Muscle layer of colon (tissue), 2 donors: Measurements from ENCODE around the gene PRXL2B.

Experiments used
- H3K27ac ChIP-seq: one replicate; pipeline ENCODE4 v1.7.0; 2013; ENCODE audit warnings: low read depth, mild to moderate bottlenecking, low read length, moderate library complexity
- H3K27me3 ChIP-seq, 2 donors: one replicate each; pipeline ENCODE4 v1.7.0; 2013; ENCODE audit warnings: low read length in 2 of 2, mild to moderate bottlenecking in 2 of 2; ENCODE audit not compliant: insufficient read depth in 2 of 2, control insufficient read depth in 1 of 2
- H3K36me3 ChIP-seq: one replicate; pipeline ENCODE4 v1.7.0; 2013; ENCODE audit warnings: mild to moderate bottlenecking, low read length; ENCODE audit not compliant: insufficient read depth
- H3K4me1 ChIP-seq: one replicate; pipeline ENCODE4 v1.7.0; 2013; ENCODE audit warnings: mild to moderate bottlenecking, low read length; ENCODE audit not compliant: insufficient read depth
- H3K4me3 ChIP-seq, 2 donors: one replicate each; pipeline ENCODE4 v1.7.0; 2013; ENCODE audit warnings: low read length in 2 of 2, low read depth in 1 of 2, mild to moderate bottlenecking in 1 of 2, moderate library complexity in 1 of 2
- H3K9ac ChIP-seq: one replicate; pipeline ENCODE4 v1.7.0; 2013; ENCODE audit warnings: low read length
- H3K9me3 ChIP-seq: one replicate; pipeline ENCODE4 v1.7.0; 2013; ENCODE audit warnings: mild to moderate bottlenecking, low read length
- donor health status: abdominal sarcoma.
- donor health status: Adenocarcinoma of cecum.

The PRXL2B gene

DNA sequence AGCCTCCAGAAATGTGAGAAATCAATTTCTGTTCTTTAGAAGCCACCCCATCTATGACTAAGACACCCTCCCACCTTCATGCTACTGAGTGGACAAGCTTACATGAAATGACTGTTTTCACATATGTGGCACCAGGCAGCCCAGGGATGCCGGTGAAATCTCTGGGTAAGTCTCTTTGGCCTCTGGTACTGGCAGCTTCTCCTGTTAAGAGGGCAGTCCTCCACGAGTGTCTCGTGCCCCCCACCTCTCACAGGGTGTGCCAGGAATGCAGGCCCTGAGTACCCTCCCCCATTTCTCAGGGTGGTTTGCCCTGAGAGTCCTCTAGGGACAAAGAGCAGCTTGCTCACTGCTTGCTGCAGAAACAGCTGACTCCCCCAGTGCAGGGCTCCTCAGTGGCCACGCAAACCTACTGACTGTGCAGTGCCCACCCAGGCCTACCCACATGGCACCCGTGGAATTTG lies 3.2 kb upstream of the PRXL2B start:
- H3K36me3 ChIP-seq: no peaks in the 10 kb centered on the region
- no peak overlapping the region for H3K4me3 ChIP-seq
- no peak overlapping the region for H3K27ac ChIP-seq
- H3K9me3 ChIP-seq: no peaks in the 10 kb centered on the region
- H3K9ac ChIP-seq: no peak overlapping the region
- peaks cover 27% of the 10 kb centered on the region for H3K4me1 ChIP-seq
- peaks cover 0 to 10% of the 10 kb centered on the region in 2 donors for H3K27me3 ChIP-seq

DNA sequence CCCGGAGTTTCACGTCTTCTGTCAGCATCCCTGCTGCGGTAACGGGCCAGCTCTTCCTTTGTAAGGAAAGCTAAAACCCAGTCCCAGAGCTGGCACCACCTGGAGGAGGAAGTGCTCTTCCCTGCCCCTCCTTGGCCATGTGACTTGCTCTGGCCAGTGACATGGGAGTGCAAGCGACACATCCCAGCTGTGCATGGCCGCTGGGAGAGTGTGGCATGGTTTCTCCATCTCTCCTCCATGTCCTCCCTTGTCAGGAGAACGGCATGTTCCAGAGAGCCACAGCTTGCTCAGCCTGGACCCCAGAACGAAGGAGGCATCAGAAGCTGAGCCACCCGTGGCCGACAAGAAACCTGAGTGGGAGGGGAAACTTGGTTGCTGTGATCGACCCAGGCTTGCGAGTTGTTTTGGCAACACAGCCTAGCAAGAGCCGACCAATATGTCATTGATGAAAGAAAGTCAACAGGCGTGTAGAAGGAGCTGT lies 2.7 kb upstream of the PRXL2B start:
- H3K27me3 ChIP-seq: peaks cover 0 to 10% of the 10 kb centered on the region in 2 donors
- H3K9ac ChIP-seq: no peak overlapping the region
- H3K4me3 ChIP-seq: no peak overlapping the region
- no peaks in the 10 kb centered on the region for H3K9me3 ChIP-seq
- H3K4me1 ChIP-seq: peaks cover 27% of the 10 kb centered on the region
- no peaks in the 10 kb centered on the region for H3K36me3 ChIP-seq
- no peak overlapping the region for H3K27ac ChIP-seq

DNA sequence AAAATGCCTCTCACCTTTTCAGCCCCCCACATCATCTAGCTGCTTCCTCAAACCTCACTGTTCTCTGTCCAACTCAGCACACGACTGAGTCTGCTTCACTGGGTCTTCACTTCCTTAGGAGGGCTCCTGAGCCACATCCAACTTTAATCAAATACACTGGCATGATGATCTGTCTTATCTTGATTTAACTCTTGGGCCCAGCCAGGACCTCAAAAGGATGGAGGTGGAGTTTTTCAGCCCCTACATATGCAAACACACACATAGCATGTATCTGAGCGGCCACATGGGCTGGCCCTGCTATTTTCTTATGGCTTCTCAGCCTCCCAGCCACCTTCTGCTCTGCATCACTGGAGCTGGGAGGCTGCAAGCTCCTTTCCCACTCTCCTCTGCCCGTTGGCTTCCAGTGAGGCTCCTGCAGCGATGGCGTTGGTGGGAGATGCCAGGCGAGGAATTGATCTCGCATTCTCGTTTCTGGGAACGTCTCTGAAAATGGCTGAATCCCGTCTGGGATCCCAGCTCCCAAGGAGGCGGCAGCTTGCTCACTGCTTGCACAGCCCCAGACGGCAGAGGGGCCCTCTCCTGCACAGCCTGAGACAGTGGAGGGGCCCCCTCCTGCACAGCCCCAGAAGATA lies 1.8 kb upstream of the PRXL2B start:
- Histone ChIP-seq H3K36me3 (no peaks in the 10 kb centered on the region), H3K9me3 (no peaks in the 10 kb centered on the region), H3K4me3 (peak overlapping the region; percentile 68 to 80), H3K9ac (peak overlapping the region; percentile 80), H3K27me3 (peaks cover 0 to 5% of the 10 kb centered on the region in 2 donors), H3K4me1 (peaks cover 27% of the 10 kb centered on the region), H3K27ac (peak overlapping the region; percentile 84)

DNA sequence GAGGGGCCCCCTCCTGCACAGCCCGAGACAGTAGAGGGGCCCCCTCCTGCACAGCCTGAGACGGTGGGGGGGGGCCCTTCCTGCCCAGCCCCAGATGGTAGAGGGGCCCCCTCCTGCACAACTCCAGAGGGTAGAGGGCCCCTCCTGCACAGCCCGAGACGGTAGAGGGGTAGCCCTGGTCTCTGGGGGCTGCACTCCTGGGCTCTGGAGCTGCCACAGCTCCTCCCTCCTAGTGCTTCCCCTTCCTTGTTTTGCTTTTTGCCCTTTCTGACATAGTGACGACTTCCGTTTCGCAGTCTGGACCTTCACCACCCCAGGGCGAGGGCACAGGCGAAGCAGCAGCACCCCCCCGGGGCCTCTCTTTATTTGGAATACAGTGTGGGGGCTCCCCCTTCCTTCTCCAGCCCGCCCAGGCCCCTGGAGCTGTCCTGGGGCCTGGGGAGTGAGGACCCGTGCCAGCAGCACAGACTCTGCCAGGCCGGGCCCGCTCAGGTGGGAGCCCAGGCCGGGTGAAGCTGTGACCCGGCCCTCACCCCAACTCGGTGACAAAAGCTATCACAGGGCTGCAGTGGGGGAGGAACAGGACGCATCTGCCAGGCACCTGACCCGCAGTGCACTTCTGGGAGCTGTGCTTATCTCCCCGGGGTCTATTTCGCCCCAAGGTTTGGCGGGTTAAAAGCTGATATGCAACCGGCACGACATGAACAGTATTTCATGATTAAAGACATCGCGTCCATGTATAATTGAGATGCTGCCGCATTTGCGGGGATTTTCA lies 1.1 kb upstream of the PRXL2B start:
- peak overlapping the region; percentile 84 for H3K27ac ChIP-seq
- H3K27me3 ChIP-seq: peaks cover 0 to 4% of the 10 kb centered on the region in 2 donors

DNA sequence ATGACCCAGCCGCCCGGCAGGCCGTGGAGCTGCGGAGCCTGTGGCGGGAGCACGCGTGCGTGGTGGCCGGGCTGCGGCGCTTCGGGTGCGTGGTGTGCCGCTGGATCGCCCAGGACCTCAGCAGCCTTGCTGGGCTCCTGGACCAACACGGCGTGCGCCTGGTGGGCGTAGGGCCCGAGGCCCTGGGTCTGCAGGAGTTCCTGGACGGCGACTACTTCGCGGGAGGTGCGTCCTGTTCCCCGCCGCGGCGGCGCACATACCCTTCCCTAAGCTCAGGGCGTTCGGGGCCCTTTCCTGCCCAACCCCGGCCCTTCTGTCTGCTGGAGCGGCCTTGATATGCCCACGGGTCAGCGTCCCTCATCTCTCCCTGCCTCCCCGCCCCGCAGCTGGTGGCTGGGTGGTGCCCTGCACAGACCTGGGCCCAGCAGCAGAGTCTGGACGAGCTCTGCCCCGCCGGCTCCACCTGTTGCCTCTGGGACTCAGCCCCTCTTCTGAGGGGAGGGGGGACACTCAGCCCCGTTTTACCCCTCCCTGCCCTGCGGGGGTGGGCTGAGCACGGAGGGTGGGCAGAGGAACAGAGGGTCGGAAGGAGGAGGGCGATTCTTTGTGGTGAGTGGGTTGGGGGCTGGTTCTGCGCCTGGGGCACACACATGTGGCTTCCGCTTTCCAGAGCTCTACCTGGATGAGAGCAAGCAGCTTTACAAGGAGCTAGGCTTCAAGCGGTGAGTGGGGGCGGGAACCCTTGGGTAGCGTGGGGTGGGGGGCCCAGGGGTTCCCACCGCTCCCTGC lies 688 bp downstream of the PRXL2B start:
- Histone ChIP-seq H3K4me3 (peak overlapping the region; percentile 64 to 73), H3K4me1 (peaks cover 27% of the 10 kb centered on the region), H3K27ac (peak overlapping the region; percentile 84), H3K9ac (no peak overlapping the region), H3K36me3 (no peaks in the 10 kb centered on the region), H3K9me3 (no peaks in the 10 kb centered on the region), H3K27me3 (no peaks in the 10 kb centered on the region)

More for the DNA sequence above, 1.1 kb upstream of the PRXL2B start:
- peak overlapping the region; percentile 80 for H3K9ac ChIP-seq
- H3K36me3 ChIP-seq: no peaks in the 10 kb centered on the region
- peak overlapping the region; percentile 68 to 80 for H3K4me3 ChIP-seq
- no peaks in the 10 kb centered on the region for H3K9me3 ChIP-seq
- peaks cover 27% of the 10 kb centered on the region for H3K4me1 ChIP-seq

DNA sequence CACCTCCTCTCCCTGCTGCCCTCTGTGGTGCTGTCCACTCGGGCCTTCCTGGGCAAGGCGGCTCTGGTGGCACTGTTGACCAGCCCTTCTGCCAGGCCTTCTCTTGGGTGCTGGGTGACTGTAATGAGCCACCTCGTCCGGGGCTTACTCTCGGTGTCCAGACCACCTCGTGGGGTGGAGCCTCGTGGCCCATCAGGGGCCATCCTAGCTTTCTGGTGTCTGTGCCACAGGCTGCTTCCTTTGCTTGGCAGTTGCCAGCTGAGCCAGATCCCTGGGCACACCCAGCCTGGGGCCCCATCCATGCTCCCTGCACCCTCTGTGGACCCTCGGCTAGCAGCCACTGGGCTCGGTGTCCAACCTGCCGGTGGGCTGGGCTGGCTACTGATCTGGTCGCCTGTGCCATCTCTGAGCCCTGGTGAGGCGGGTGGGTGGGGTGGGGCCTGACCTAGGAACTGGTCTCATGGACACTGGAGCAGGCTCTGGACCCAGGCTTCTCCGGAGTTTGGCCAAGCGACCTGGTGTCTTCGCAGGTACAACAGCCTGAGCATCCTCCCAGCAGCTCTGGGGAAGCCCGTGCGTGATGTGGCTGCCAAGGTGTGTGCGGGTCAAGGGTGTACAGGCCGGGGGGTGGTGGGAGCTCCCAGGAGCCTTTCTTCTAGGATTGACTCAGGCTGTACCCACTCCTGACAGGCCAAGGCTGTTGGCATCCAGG lies 1.4 kb downstream of the PRXL2B start:
- peaks cover 0 to 5% of the 10 kb centered on the region in 2 donors for H3K27me3 ChIP-seq
- H3K4me3 ChIP-seq: peak overlapping the region in 1 of 2 donors; percentile 64
- peaks cover 27% of the 10 kb centered on the region for H3K4me1 ChIP-seq
- no peak overlapping the region for H3K27ac ChIP-seq
- H3K9ac ChIP-seq: no peak overlapping the region
- no peaks in the 10 kb centered on the region for H3K9me3 ChIP-seq
- no peaks in the 10 kb centered on the region for H3K36me3 ChIP-seq

DNA sequence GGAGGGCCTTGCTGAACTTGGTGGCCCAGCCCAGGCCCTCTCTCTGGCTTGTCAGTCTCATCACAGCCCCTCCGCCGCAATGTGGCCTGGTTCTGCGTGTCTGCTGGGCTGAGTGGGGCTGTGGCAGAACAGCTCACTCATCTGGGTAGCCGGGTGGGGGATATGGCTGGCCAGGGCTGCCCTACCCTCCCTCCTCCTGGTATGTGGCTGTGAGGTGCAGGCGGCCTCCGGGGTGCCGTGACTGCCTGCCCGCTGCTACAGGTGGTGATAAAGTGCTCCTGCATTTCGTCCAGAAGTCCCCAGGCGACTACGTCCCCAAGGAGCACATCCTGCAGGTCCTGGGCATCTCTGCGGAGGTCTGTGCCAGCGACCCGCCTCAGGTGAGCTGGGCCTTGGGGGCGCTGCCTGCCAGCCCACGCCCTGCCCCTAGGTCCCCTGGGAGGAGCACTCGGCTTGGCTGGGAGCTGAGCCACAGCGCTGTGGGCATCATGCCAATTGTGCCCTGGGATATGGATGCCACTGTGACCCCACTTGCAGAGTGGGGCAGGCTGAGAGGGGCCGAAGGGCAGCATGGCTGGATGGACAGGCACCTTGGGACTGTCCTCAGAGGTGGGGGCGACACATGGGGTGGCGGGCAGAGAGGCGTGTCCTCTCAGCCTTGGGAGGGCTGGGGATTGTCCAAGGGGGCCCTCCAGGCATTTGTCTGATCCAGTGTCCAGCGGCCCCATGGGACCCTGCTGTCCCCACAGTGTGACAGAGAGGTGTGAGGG lies 2.3 kb downstream of the PRXL2B start:
- Histone ChIP-seq H3K9me3 (no peaks in the 10 kb centered on the region), H3K27ac (no peak overlapping the region), H3K4me3 (no peak overlapping the region), H3K36me3 (no peaks in the 10 kb centered on the region), H3K27me3 (peaks cover 0 to 5% of the 10 kb centered on the region in 2 donors), H3K4me1 (peaks cover 23% of the 10 kb centered on the region), H3K9ac (no peak overlapping the region)

DNA sequence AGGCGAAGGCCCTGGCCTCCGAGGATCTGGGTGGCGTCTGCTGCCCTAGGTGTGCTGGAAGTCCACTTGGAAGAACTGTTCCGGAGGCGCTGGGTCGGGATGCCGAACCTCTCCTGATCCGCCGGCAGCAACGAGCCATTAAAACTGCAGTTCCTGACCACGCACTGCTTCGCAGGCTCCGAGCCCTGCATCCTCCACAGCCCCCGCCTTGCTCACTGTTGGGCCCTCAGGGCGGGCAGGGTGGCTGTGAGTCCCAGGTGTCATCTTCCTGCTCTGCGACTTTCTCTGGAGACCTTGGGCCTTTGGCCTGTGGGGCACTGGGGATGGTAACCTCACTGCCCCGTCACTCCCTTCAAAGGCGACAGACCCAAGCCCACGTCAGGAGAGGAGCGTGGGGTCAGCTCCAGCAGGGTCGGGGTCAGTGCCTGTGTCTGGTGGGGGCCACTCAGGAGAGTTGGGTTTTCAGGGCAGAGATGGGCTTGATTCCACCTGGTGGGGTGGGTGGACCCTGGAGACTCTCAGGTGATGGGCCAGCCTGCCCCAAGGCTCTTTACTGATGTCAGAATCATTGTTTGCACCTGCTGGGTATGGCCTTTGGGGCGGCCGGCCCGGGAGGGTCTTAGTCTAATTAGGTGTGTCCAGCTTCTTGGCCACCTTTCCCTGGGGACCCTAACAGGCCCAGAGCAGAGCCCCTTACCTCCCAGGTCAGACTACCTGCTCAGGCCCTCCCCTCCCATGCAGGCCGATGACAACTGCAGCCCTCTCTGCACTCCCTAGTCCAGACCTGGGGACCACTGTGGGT lies 3.1 kb downstream of the PRXL2B start:
- Histone ChIP-seq H3K27me3 (peaks cover 0 to 9% of the 10 kb centered on the region in 2 donors), H3K27ac (no peak overlapping the region), H3K4me1 (peaks cover 15% of the 10 kb centered on the region), H3K9me3 (no peaks in the 10 kb centered on the region), H3K9ac (no peak overlapping the region), H3K4me3 (no peak overlapping the region), H3K36me3 (no peaks in the 10 kb centered on the region)

DNA sequence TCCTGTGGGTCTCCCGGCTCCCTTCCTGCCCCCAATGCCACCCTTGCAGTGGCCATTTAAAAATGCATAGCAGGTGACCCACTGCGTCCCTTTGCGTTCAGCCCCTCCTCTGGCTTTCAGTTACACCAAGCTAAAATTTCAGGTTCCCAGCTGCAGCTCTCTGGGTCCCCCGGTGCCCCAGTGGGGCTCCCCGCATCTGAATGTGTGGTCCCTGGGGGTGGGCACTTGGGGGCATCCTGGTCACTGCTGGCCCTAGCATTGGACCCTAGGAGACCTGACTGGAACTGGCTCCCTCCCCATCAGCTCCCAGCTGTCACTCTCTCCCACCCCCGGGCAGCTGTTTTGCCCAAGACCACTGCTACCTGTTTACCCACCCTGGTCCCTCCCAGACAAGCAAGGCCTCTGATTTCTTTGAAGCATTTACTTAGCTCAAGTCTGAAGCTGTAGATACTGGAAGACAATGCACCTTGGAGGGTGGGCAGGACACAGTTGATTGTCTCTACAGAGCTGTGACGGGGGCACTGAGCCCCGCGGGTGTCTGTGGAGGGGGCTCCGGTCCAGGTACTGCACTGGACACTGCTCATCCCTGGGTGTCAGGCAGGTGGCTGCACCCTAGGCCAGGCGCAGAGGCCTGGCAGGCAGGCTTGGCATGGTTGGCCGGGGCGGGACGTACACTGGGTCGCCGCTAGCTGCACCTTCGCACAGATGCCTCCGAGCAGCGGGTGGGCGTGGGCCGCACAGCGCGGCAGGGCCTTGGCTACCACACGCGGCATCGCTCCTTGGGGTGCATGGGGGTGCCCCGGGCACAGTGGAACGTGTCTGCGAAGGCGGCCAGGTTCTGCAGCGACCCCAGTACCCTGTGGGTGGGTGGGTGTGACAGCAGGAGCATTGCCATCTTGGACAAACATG lies 3.9 kb downstream of the PRXL2B start:
- peaks cover 8% of the 10 kb centered on the region for H3K4me1 ChIP-seq
- H3K36me3 ChIP-seq: no peaks in the 10 kb centered on the region
- no peak overlapping the region for H3K4me3 ChIP-seq
- H3K9ac ChIP-seq: no peak overlapping the region
- no peaks in the 10 kb centered on the region for H3K9me3 ChIP-seq
- H3K27me3 ChIP-seq: peaks cover 0 to 9% of the 10 kb centered on the region in 2 donors
- H3K27ac ChIP-seq: no peak overlapping the region
